Astrocyte (in vitro differentiated cells and primary cell): Measurements from ENCODE around the gene CAVIN1.

Experiments used
- EZH2 ChIP-seq: IDR thresholded peaks from 2 replicates; pipeline ENCODE4 v1.6.1; 2012; ENCODE audit warnings: mild to moderate bottlenecking, low read length, inconsistent platforms; ENCODE audit not compliant: insufficient read depth
- TF ChIP-seq, protein P1 (sequence below): IDR thresholded peaks from 2 replicates; pipeline ENCODE4 v1.5.1; 2011; ENCODE audit warnings: low read depth, mild to moderate bottlenecking, inconsistent platforms, low read length, moderate library complexity; ENCODE audit not compliant: insufficient read depth

DNA sequence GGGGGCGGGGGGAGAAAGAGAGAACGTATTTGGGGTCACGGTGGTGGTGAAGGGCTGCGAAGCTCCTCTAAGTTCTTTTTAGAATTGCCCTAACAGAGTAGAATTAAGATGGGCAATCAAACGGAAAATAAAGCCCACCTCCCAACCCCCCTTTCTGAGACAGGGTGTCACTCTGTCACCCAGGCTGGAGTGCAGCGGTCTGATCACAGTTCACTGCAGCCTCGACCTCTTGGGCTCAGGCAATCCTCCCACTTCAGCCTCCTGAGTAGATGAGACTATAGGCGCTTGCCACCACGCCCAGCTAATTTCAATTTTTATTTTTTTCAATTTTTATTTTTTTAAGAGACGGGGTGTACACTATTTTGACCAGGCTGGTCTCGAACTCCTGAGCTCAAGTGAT is 710 bp upstream of the CAVIN1 start:
- TF ChIP-seq EZH2: no peak
- TF ChIP-seq, protein P1, sequence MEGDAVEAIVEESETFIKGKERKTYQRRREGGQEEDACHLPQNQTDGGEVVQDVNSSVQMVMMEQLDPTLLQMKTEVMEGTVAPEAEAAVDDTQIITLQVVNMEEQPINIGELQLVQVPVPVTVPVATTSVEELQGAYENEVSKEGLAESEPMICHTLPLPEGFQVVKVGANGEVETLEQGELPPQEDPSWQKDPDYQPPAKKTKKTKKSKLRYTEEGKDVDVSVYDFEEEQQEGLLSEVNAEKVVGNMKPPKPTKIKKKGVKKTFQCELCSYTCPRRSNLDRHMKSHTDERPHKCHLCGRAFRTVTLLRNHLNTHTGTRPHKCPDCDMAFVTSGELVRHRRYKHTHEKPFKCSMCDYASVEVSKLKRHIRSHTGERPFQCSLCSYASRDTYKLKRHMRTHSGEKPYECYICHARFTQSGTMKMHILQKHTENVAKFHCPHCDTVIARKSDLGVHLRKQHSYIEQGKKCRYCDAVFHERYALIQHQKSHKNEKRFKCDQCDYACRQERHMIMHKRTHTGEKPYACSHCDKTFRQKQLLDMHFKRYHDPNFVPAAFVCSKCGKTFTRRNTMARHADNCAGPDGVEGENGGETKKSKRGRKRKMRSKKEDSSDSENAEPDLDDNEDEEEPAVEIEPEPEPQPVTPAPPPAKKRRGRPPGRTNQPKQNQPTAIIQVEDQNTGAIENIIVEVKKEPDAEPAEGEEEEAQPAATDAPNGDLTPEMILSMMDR: no peak
